SJSA1 (cell line): ENCODE data around the gene ANKFN1. TPM values are rescaled to one million over a fixed set of nuclear protein-coding genes. Genes with fewer than 3 reads are reported as not detected.

ENCODE experiments used
- DNase-seq, 2 experiments: peaks; one replicate each; pipeline ENCODE4 v3.0.0-alpha.2; 2015 to 2020; ENCODE audit warnings: low spot score in 2 of 2, low read depth in 1 of 2
- H3K27ac ChIP-seq: fragments of 250-450 bp; sonication (Bioruptor Pico); 2 replicates; pipeline ENCODE4 v1.5.1; 2020; ENCODE audit warnings: mild to moderate bottlenecking, moderate library complexity
- H3K27me3 ChIP-seq: fragments of 250-450 bp; sonication (Bioruptor Pico); replicated peaks from 2 replicates; pipeline ENCODE4 v1.5.1; 2020; ENCODE audit warnings: mild to moderate bottlenecking, moderate library complexity
- H3K36me3 ChIP-seq: fragments of 250-450 bp; sonication (Bioruptor Pico); 2 replicates; pipeline ENCODE4 v1.5.1; 2020; ENCODE audit warnings: mild to moderate bottlenecking
- H3K4me1 ChIP-seq: fragments of 250-450 bp; sonication (Bioruptor Pico); replicated peaks from 2 replicates; pipeline ENCODE4 v1.6.1; 2021; ENCODE audit warnings: mild to moderate bottlenecking
- H3K4me3 ChIP-seq: fragments of 250-450 bp; sonication (Bioruptor Pico); 2 replicates; pipeline ENCODE4 v1.5.1; 2020; ENCODE audit warnings: mild to moderate bottlenecking
- H3K9me3 ChIP-seq: fragments of 250-450 bp; sonication (Bioruptor Pico); replicated peaks from 2 replicates; pipeline ENCODE4 v1.5.1; 2020; ENCODE audit warnings: mild to moderate bottlenecking
- total RNA-seq: library from RNA; depleted of rRNA; stranded (reverse); fragments of >200 nt; shearing (Covaris generic); gene quantifications from 2 replicates; pipeline ENCODE4 v1.2.3, GENCODE V29; 2014; rRNA removed

The ANKFN1 gene, protein sequence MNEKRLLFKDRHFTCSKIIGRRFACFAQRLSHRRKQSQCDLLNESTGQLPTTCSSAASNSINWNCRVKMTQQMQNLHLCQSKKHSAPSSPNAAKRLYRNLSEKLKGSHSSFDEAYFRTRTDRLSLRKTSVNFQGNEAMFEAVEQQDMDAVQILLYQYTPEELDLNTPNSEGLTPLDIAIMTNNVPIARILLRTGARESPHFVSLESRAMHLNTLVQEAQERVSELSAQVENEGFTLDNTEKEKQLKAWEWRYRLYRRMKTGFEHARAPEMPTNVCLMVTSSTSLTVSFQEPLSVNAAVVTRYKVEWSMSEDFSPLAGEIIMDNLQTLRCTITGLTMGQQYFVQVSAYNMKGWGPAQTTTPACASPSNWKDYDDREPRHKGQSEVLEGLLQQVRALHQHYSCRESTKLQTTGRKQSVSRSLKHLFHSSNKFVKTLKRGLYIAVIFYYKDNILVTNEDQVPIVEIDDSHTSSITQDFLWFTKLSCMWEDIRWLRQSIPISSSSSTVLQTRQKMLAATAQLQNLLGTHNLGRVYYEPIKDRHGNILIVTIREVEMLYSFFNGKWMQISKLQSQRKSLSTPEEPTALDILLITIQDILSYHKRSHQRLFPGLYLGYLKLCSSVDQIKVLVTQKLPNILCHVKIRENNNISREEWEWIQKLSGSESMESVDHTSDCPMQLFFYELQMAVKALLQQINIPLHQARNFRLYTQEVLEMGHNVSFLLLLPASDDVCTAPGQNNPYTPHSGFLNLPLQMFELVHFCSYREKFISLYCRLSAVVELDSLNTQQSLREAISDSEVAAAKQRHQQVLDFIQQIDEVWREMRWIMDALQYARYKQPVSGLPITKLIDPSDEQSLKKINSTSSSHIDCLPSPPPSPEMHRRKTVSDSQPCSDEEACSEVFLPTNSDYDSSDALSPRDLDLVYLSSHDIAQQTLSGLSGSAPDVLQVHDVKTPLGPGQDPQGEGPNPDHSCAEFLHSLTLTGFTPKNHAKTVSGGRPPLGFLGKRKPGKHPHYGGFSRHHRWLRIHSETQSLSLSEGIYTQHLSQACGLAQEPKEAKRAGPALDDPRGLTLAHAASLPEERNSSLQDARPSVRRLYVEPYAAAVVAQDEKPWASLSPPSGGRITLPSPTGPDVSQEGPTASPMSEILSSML
- 0.32 TPM in 1 of 2 replicates, not detected in the other for total RNA-seq

GRCh38 chr17:56152874-56153602, at the start of gene ANKFN1:
Gene ANKFN1, plus strand, starts transcription at chr17:56153475. Its CDS starts 59,193 bp downstream, at chr17:56212668.
- DNase-seq, result no peak
- 0 out of 2 replicates have a peak, but pooled peaks cover 3% of the 10 kb centered on the region for H3K27me3 ChIP-seq
- no peak within 1 kb of the TSS for H3K27ac ChIP-seq
- no peak within 1 kb of the TSS for H3K4me3 ChIP-seq
- H3K4me1 ChIP-seq, result no peaks in the 10 kb centered on the region
- H3K9me3 ChIP-seq, result no peaks in the 10 kb centered on the region
- H3K36me3 ChIP-seq, result no peaks in the 10 kb centered on the region

DNA sequence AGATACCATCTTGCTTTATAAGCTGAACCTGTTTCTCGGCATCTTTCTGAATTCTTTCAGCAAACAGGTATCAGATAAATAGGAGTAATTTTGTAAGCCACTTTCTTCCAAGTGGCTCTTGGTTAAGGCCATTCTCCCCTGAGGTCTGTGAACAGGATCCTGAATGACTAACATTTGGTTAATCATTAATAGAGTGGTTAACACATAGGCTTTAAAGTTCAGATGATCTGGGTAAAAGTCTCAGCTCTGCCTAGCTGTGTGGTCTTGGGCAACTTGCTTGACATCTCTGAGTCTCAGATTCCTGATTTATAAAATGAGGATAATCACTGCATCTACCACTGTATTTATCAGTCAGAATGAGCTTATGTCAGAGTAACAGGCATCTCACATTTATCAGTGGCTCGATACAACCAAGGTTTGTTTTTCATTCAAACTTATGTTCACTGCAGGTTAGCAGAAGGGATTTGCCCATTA, 44.4 kb upstream of the ANKFN1 start:
- no peaks in the 10 kb centered on the region for H3K9me3 ChIP-seq
- no peaks in the 10 kb centered on the region for H3K36me3 ChIP-seq
- no peak overlapping the region for H3K4me3 ChIP-seq
- no peak overlapping the region for H3K27ac ChIP-seq
- no peaks in the 10 kb centered on the region for H3K27me3 ChIP-seq
- DNase-seq, result no peak
- H3K4me1 ChIP-seq, result peaks cover 10% of the 10 kb centered on the region

GRCh38 chr17:56109836-56110235, 43.4 kb upstream of the ANKFN1 start:
- peaks cover 10% of the 10 kb centered on the region for H3K4me1 ChIP-seq
- no peak for DNase-seq
- H3K4me3 ChIP-seq, result no peak overlapping the region
- H3K9me3 ChIP-seq, result no peaks in the 10 kb centered on the region
- no peaks in the 10 kb centered on the region for H3K27me3 ChIP-seq
- H3K36me3 ChIP-seq, result no peaks in the 10 kb centered on the region
- H3K27ac ChIP-seq, result no peak overlapping the region

DNA sequence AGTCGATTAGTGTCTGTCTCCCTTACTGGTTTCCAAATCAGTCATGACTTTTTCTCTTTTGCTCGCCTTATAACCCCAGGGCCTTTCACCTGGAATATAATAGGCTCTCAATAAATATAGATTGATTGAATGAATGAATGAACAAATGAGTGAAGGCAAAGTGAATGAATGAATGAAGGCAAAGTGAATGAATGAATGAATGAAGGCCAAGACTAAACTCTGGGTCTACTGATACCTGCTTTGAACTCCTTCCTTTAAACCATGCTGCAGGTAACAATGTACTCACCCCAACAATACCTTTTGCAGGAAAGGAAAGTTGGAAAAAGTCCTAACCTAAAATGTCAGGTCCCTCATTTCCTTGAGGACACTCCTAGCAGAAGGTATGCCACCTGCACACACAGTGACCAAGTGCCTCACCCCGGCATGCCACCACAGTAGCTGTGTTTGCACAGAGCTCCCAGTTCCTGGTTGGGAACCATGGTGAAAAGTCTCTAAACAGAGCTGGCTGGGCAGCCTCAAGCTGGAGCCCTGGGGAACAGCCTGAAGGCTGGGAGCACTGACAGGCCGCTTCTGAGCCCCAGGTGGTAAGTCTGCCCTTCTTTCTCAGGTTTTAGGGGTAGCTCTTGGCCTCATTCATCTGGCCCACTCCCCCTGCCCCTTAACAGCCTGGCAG, 42.7 kb upstream of the ANKFN1 start:
- DNase-seq, result no peak
- Histone ChIP-seq H3K36me3 (no peaks in the 10 kb centered on the region), H3K27ac (no peak overlapping the region), H3K27me3 (no peaks in the 10 kb centered on the region), H3K4me3 (no peak overlapping the region), H3K4me1 (peaks cover 10% of the 10 kb centered on the region), H3K9me3 (no peaks in the 10 kb centered on the region)

- H3K27ac ChIP-seq, result no peak overlapping the region
- no peaks in the 10 kb centered on the region for H3K9me3 ChIP-seq
- H3K4me1 ChIP-seq, result peaks cover 10% of the 10 kb centered on the region
- DNase-seq, result peak in 1 of 2 experiments; percentile 21
- H3K27me3 ChIP-seq, result no peaks in the 10 kb centered on the region
- no peaks in the 10 kb centered on the region for H3K36me3 ChIP-seq
- no peak overlapping the region for H3K4me3 ChIP-seq
Observed at GRCh38 chr17:56111706-56112485, 41.4 kb upstream of the ANKFN1 start.

GRCh38 chr17:56113486-56113885, 39.8 kb upstream of the ANKFN1 start:
- no peak overlapping the region for H3K4me3 ChIP-seq
- no peaks in the 10 kb centered on the region for H3K36me3 ChIP-seq
- peak in 1 of 2 experiments; percentile 15 for DNase-seq

DNA sequence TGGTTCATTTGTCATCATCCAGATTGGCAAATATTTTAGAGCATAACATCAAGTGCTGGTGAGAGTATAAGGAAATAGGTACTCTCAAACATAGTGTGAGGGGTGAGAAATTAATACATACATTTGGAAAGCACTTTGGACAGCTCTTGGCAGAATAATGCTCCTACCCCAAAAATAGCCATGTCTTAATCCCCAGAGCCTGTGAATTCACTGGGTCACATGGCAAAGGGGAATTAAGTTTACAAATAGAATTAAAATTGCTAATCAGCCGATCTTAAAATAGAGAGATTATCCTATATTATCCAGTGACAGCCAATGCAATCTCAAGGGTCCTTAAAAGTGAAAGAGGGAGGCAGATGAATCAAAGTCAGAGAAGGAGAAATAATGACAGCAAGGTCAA, 38.8 kb upstream of the ANKFN1 start:
- no peaks in the 10 kb centered on the region for H3K27me3 ChIP-seq
- H3K9me3 ChIP-seq, result no peaks in the 10 kb centered on the region
- DNase-seq, result no peak
- H3K4me3 ChIP-seq, result no peak overlapping the region
- peaks cover 10% of the 10 kb centered on the region for H3K4me1 ChIP-seq
- no peak overlapping the region for H3K27ac ChIP-seq
- H3K36me3 ChIP-seq, result no peaks in the 10 kb centered on the region

More at GRCh38 chr17:56113486-56113885, 39.8 kb upstream of the ANKFN1 start:
- Histone ChIP-seq H3K27me3 (no peaks in the 10 kb centered on the region), H3K27ac (no peak overlapping the region), H3K9me3 (no peaks in the 10 kb centered on the region), H3K4me1 (peaks cover 10% of the 10 kb centered on the region)

DNA sequence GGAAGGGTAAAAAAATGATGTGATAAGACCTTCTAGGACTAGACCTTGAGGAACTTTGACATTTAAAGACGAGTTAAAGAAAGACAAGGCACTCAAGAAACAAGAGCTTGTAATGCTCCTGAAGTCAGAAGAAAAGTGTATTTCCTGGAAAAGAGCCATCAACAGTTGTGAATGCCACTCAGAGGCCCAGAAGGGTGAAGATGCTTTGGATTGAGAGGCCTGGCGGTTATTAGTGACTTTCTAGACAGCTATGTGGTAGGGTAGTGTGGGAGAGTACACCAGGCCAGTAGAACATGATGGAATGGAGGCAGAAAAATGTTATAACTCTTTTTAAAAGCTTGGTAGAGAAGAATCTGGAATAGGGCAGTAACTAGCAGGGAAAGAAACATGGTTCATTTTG, 34.1 kb upstream of the ANKFN1 start:
- no peak overlapping the region for H3K4me3 ChIP-seq
- no peak for DNase-seq
- no peaks in the 10 kb centered on the region for H3K4me1 ChIP-seq

DNA sequence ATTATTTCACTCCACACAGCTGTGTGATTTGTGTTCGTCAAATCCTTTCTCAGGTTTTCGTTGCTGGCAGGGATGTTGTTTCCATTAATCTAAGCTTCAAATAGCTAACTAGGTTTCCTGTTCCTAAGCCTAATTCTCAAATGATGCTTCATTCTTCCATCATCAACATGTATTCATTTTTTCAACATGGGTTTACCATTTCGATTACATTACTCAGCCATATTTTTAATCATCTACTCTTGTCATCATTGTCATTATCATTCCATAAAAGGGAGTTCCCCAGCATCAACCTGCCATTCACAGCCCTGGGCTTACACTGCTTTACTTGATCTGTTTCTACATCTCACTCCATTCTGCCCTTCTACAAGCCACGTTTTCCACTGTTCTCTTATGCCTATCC, 33.3 kb upstream of the ANKFN1 start:
- no peak for DNase-seq
- no peak overlapping the region for H3K27ac ChIP-seq

More for the DNA sequence above, 34.1 kb upstream of the ANKFN1 start:
- Histone ChIP-seq H3K27ac (no peak overlapping the region), H3K9me3 (no peaks in the 10 kb centered on the region), H3K36me3 (no peaks in the 10 kb centered on the region), H3K27me3 (no peaks in the 10 kb centered on the region)

GRCh38 chr17:56121191-56122051, 31.9 kb upstream of the ANKFN1 start:
- no peak overlapping the region for H3K27ac ChIP-seq
- H3K4me1 ChIP-seq, result peaks cover 10% of the 10 kb centered on the region
- no peaks in the 10 kb centered on the region for H3K36me3 ChIP-seq
- H3K9me3 ChIP-seq, result no peaks in the 10 kb centered on the region
- no peaks in the 10 kb centered on the region for H3K27me3 ChIP-seq
- no peak overlapping the region for H3K4me3 ChIP-seq
- DNase-seq, result no peak

More for the DNA sequence above, 33.3 kb upstream of the ANKFN1 start:
- H3K4me3 ChIP-seq, result no peak overlapping the region
- no peaks in the 10 kb centered on the region for H3K36me3 ChIP-seq
- no peaks in the 10 kb centered on the region for H3K9me3 ChIP-seq
- no peaks in the 10 kb centered on the region for H3K4me1 ChIP-seq
- H3K27me3 ChIP-seq, result no peaks in the 10 kb centered on the region
